Immature natural killer cell (primary cell): Measurements from ENCODE around the gene A3GALT2. TPM values are rescaled to one million over a fixed set of nuclear protein-coding genes. Genes with fewer than 3 reads are reported as not detected.
A peak's percentile ranks its signal among the peaks of the same experiment; 100 is the strongest.

Experiments
- DNase-seq, 3 donors: peaks; one replicate each; pipeline ENCODE4 v3.0.0; 2022; ENCODE audit warnings: mixed read lengths in 1 of 3
- H3K27ac Mint-ChIP-seq, 6 donors: one replicate each; pipeline ENCODE4 v1.8.0; 2020; ENCODE audit warnings: mixed read lengths in 6 of 6, mild to moderate bottlenecking in 5 of 6, inconsistent platforms in 4 of 6, moderate library complexity in 3 of 6
- H3K27me3 Mint-ChIP-seq, 3 donors: one replicate each; pipeline ENCODE4 v1.8.0; 2020 to 2021; ENCODE audit warnings: low read depth in 3 of 3, mild to moderate bottlenecking in 3 of 3, mixed read lengths in 3 of 3, moderate library complexity in 3 of 3, inconsistent platforms in 1 of 3
- H3K36me3 Mint-ChIP-seq, 3 donors: one replicate each; pipeline ENCODE4 v1.8.0; 2020; ENCODE audit warnings: mixed read lengths in 3 of 3, inconsistent platforms in 2 of 3, mild to moderate bottlenecking in 2 of 3
- H3K4me1 Mint-ChIP-seq, 2 donors: one replicate each; pipeline ENCODE4 v1.8.0; 2020; ENCODE audit warnings: inconsistent platforms in 2 of 2, mild to moderate bottlenecking in 2 of 2, mixed read lengths in 2 of 2, moderate library complexity in 1 of 2
- H3K4me3 Mint-ChIP-seq, 5 donors: one replicate each; pipeline ENCODE4 v1.8.0; 2020; ENCODE audit warnings: mild to moderate bottlenecking in 5 of 5, mixed read lengths in 5 of 5, inconsistent platforms in 3 of 5, moderate library complexity in 3 of 5
- H3K9me3 Mint-ChIP-seq, 6 donors: one replicate each; pipeline ENCODE4 v1.8.0; 2020; ENCODE audit warnings: mild to moderate bottlenecking in 6 of 6, mixed read lengths in 6 of 6, inconsistent platforms in 4 of 6, moderate library complexity in 3 of 6
- polyA plus RNA-seq, 3 donors: library from polyadenylated mRNA; unstranded; fragments of 300-500 nt; fragmentation: Illumina TruSeq; gene quantifications; one replicate each; pipeline ENCODE4 v1.2.3, GENCODE V29; 2021

Gene A3GALT2
- polyA plus RNA-seq, 3 donors from 2014 or later, result not detected

GRCh38 chr1:33323663-33324477 is 3.0 kb upstream of the A3GALT2 start:
- no peak for DNase-seq
- H3K27me3 Mint-ChIP-seq, result peaks cover 0 to 3% (median 0%) of the 10 kb centered on the region in 3 donors
- no peak overlapping the region for H3K4me3 Mint-ChIP-seq
- H3K4me1 Mint-ChIP-seq, result no peaks in the 10 kb centered on the region
- no peaks in the 10 kb centered on the region for H3K9me3 Mint-ChIP-seq
- H3K36me3 Mint-ChIP-seq, result peaks cover 17 to 29% (median 28%) of the 10 kb centered on the region in 3 donors
- H3K27ac Mint-ChIP-seq, result no peak overlapping the region

DNA sequence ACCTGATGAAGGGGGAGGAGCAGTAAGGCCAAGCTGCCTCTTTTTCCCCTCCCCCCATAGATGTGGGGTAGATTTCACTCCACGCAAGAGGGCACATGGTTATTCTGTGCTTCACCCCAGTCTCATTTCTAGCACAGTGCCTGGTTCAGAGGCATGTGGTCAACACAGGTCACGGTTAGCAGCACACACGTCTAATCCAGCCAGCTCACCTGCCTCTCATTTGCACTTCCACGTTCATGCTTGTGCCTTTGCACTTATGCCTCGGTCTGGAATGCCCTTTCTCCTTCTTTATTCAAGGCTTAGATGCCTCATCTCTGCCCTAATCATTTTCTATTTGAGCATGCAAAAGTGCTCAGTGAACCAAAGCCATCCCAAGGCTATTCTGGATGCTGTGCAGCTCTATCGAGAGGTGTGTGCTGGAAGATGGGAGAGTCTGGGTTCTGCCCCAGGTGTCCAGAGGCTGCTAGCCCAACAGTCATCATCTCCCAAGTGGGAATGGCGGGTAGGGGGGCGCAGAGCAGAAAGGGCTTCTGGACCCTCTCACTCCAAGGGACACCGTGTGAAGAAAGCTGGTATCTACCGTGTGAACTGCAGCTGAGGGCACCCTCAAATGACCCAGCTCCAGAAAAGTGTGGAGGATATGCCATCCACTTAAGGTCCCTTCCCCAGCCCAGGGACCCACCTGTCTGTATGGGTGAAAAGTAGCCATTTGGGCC is 2.1 kb upstream of the A3GALT2 start:
- H3K4me3 Mint-ChIP-seq, result no peak overlapping the region
- H3K27ac Mint-ChIP-seq, result no peak overlapping the region
- H3K9me3 Mint-ChIP-seq, result no peaks in the 10 kb centered on the region
- H3K27me3 Mint-ChIP-seq, result peaks cover 0 to 3% (median 2%) of the 10 kb centered on the region in 3 donors
- H3K4me1 Mint-ChIP-seq, result no peaks in the 10 kb centered on the region
- DNase-seq, result no peak
- peaks cover 22 to 23% (median 23%) of the 10 kb centered on the region in 3 donors for H3K36me3 Mint-ChIP-seq

GRCh38 chr1:33322109-33322508 is 1.2 kb upstream of the A3GALT2 start:
- Mint-ChIP-seq H3K27me3 (peaks cover 0 to 3% (median 2%) of the 10 kb centered on the region in 3 donors), H3K4me3 (no peak overlapping the region), H3K27ac (no peak overlapping the region), H3K36me3 (peaks cover 22 to 23% (median 23%) of the 10 kb centered on the region in 3 donors), H3K4me1 (no peaks in the 10 kb centered on the region), H3K9me3 (no peaks in the 10 kb centered on the region)
- no peak for DNase-seq

- Mint-ChIP-seq H3K27ac (no peak overlapping the region), H3K36me3 (peaks cover 20 to 21% (median 21%) of the 10 kb centered on the region in 3 donors), H3K27me3 (peaks cover 0 to 3% (median 2%) of the 10 kb centered on the region in 3 donors), H3K9me3 (no peaks in the 10 kb centered on the region), H3K4me1 (no peaks in the 10 kb centered on the region), H3K4me3 (no peak overlapping the region)
- DNase-seq, result no peak
Measured at GRCh38 chr1:33321178-33321577, 280 bp upstream of the A3GALT2 start.

DNA sequence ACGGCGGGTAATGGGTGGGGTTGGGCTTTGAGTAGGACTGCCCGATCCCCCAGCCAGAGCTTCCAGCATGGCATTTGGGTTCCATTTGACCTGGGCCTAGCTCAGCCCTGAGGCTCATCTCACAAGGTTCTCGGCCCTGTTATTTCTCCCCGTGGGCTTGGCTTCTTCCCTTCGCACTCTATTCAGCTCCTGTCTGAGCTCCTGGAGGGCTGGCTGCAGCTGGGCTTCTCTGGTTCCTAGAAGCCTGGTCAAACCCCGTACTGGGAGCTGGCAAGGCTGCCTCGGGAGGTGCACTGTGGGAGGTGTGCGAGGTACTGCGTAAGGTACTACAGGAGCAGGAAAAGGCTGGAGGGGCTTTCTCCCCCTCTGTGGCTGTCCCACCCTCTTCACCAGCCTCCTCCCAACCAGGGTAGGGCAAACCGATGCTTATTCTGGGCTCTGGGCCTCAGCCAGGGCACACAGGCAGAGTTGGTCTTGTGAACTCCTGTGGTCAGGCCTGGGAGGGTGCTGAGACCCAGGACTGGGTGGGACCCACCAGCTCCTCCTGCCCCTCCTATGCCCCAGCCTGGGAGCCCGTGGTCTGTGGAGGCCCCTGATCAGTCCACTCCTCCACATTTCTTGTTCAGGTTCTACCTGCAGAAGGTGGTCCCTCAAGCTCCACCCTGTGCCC is 814 bp downstream of the A3GALT2 start:
- Mint-ChIP-seq H3K4me3 (no peak overlapping the region), H3K27ac (no peak overlapping the region), H3K36me3 (peaks cover 12 to 20% (median 12%) of the 10 kb centered on the region in 3 donors), H3K9me3 (no peaks in the 10 kb centered on the region), H3K4me1 (no peaks in the 10 kb centered on the region), H3K27me3 (peaks cover 2 to 3% (median 2%) of the 10 kb centered on the region in 3 donors)
- DNase-seq, result no peak

- H3K27ac Mint-ChIP-seq, result no peak overlapping the region
- peaks cover 2 to 4% (median 3%) of the 10 kb centered on the region in 3 donors for H3K27me3 Mint-ChIP-seq
- no peaks in the 10 kb centered on the region for H3K9me3 Mint-ChIP-seq
- no peaks in the 10 kb centered on the region for H3K4me1 Mint-ChIP-seq
- no peak overlapping the region for H3K4me3 Mint-ChIP-seq
- peaks cover 8 to 20% (median 10%) of the 10 kb centered on the region in 3 donors for H3K36me3 Mint-ChIP-seq
- no peak for DNase-seq
Measured at GRCh38 chr1:33319186-33319948, 1.5 kb downstream of the A3GALT2 start.

DNA sequence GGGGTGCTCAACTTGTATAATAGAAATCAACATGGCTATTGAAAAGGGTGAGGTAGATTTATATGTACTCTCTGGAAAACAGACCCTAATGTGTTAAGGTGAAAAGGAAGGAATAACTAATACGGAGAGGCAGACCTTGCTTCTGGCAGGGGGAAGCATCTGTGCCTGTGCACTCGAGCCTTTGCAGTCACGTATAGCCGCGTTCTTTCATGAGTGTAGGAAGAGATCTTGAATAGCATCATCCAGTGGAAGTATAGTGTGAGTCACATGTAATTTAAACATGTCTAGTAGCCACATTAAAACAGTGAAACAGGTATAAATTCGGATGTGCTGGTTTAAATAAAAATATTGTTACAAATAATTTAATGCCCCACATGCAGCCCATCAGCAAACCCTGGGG is 3.0 kb downstream of the A3GALT2 start:
- no peak overlapping the region for H3K4me3 Mint-ChIP-seq
- no peak for DNase-seq
- no peak overlapping the region for H3K27ac Mint-ChIP-seq
- H3K4me1 Mint-ChIP-seq, result no peaks in the 10 kb centered on the region
- H3K27me3 Mint-ChIP-seq, result peaks cover 2 to 5% (median 3%) of the 10 kb centered on the region in 3 donors
- peaks cover 5 to 16% (median 7%) of the 10 kb centered on the region in 3 donors for H3K36me3 Mint-ChIP-seq
- H3K9me3 Mint-ChIP-seq, result no peaks in the 10 kb centered on the region

- H3K27ac Mint-ChIP-seq, result no peak overlapping the region
- DNase-seq, result no peak
- peaks cover 2 to 8% (median 3%) of the 10 kb centered on the region in 3 donors for H3K27me3 Mint-ChIP-seq
- no peak overlapping the region for H3K4me3 Mint-ChIP-seq
- no peaks in the 10 kb centered on the region for H3K4me1 Mint-ChIP-seq
- no peaks in the 10 kb centered on the region for H3K9me3 Mint-ChIP-seq
- peaks cover 4 to 14% (median 6%) of the 10 kb centered on the region in 3 donors for H3K36me3 Mint-ChIP-seq
Measured at GRCh38 chr1:33317354-33317753, 3.5 kb downstream of the A3GALT2 start.

- Mint-ChIP-seq H3K36me3 (peaks cover 3 to 13% (median 4%) of the 10 kb centered on the region in 3 donors), H3K4me1 (no peaks in the 10 kb centered on the region), H3K4me3 (no peak overlapping the region), H3K27ac (no peak overlapping the region), H3K27me3 (peaks cover 2 to 8% (median 3%) of the 10 kb centered on the region in 3 donors), H3K9me3 (no peaks in the 10 kb centered on the region)
- DNase-seq, result no peak
Measured at GRCh38 chr1:33316601-33317000, 4.3 kb downstream of the A3GALT2 start.

GRCh38 chr1:33314416-33314815 is 6.5 kb downstream of the A3GALT2 start:
- peaks cover 0 to 10% (median 0%) of the 10 kb centered on the region in 3 donors for H3K36me3 Mint-ChIP-seq
- H3K9me3 Mint-ChIP-seq, result no peaks in the 10 kb centered on the region
- no peak for DNase-seq
- peaks cover 0 to 8% (median 2%) of the 10 kb centered on the region in 3 donors for H3K27me3 Mint-ChIP-seq
- H3K27ac Mint-ChIP-seq, result no peak overlapping the region
- H3K4me1 Mint-ChIP-seq, result no peaks in the 10 kb centered on the region
- H3K4me3 Mint-ChIP-seq, result no peak overlapping the region

- Mint-ChIP-seq H3K27me3 (peaks cover 3 to 6% (median 4%) of the 10 kb centered on the region in 3 donors), H3K4me1 (no peaks in the 10 kb centered on the region), H3K36me3 (peaks cover 0 to 4% (median 0%) of the 10 kb centered on the region in 3 donors), H3K4me3 (no peak overlapping the region), H3K9me3 (no peaks in the 10 kb centered on the region), H3K27ac (no peak overlapping the region)
- DNase-seq, result no peak
Measured at GRCh38 chr1:33312413-33312749, 8.5 kb downstream of the A3GALT2 start.

DNA sequence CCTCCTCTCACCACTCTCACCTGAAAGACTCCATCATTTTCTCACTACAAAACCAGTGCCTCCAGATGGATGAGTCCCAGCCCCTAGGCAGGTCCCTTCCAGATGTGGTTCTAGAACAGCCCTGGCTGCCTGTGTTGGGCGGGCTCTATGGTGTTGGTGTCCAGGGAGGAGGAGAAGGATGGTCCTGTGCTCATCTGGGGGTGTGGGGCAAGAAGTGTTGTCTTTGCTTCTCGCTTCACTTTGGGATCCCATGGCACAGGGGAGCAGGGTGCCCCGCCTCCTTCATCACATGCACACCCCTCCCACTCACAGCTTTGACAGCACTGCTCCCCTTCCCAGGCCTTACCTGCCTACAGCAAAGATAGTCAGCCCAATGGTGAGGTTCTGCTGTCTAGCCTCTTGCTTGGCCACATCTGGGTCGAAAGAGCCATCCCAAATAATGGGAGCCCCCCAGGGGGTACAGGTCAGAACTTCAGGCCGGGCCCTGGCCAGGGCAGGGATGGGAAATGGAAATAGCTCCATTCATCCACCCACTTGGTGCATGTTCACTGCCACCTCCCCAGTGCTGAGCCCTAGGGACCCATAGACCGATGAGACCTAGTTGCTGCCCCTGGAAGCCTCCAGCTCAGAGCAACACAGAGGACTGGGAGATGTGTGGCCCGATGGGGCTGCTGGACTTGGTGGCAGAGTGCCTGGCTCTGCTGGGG is 9.0 kb downstream of the A3GALT2 start:
- Mint-ChIP-seq H3K4me3 (no peak overlapping the region), H3K27ac (peak overlapping the region in 1 of 6 donors; percentile 38), H3K4me1 (no peaks in the 10 kb centered on the region), H3K36me3 (peaks cover 0 to 4% (median 0%) of the 10 kb centered on the region in 3 donors), H3K27me3 (peaks cover 3 to 6% (median 4%) of the 10 kb centered on the region in 3 donors), H3K9me3 (no peaks in the 10 kb centered on the region)
- DNase-seq, result no peak

GRCh38 chr1:33310702-33311101 is 10.2 kb downstream of the A3GALT2 start:
- H3K4me1 Mint-ChIP-seq, result peaks cover 0 to 4% of the 10 kb centered on the region in 2 donors
- H3K27me3 Mint-ChIP-seq, result peaks cover 4 to 6% (median 5%) of the 10 kb centered on the region in 3 donors
- DNase-seq, result no peak
- H3K4me3 Mint-ChIP-seq, result no peak overlapping the region
- no peak overlapping the region for H3K27ac Mint-ChIP-seq
- peaks cover 0 to 1% (median 0%) of the 10 kb centered on the region in 6 donors for H3K9me3 Mint-ChIP-seq
- H3K36me3 Mint-ChIP-seq, result peaks cover 0 to 6% (median 0%) of the 10 kb centered on the region in 3 donors
